GM18868 (cell line): ENCODE results near the gene KPTN.

Source experiments
- ATAC-seq: cut with Tn5 transposase; IDR thresholded peaks from one replicate; pipeline ENCODE4 v1.9.1; 2021; ENCODE audit warnings: mild to moderate bottlenecking, moderate library complexity; ENCODE audit not compliant: unreplicated experiment

Gene KPTN

GRCh38 chr19:47509170-47509847 lies 25.3 kb upstream of the KPTN start:
- ATAC-seq = no peak

- no peak for ATAC-seq
Measured at GRCh38 chr19:47508721-47509120, 24.7 kb upstream of the KPTN start.

GRCh38 chr19:47507924-47508553 lies 24.0 kb upstream of the KPTN start:
- ATAC-seq = no peak

GRCh38 chr19:47507012-47507411 lies 23.0 kb upstream of the KPTN start:
- ATAC-seq = no peak

GRCh38 chr19:47506459-47506858 lies 22.4 kb upstream of the KPTN start:
- ATAC-seq = no peak

- no peak for ATAC-seq
Measured at GRCh38 chr19:47505506-47505905, 21.5 kb upstream of the KPTN start.

GRCh38 chr19:47503826-47504150 lies 19.8 kb upstream of the KPTN start:
- no peak for ATAC-seq

GRCh38 chr19:47503130-47503825 lies 19.3 kb upstream of the KPTN start:
- no peak for ATAC-seq

GRCh38 chr19:47499863-47500830 lies 16.1 kb upstream of the KPTN start:
- ATAC-seq = no peak

- ATAC-seq = no peak
Measured at GRCh38 chr19:47499371-47499770, 15.4 kb upstream of the KPTN start.

- no peak for ATAC-seq
Measured at GRCh38 chr19:47498561-47498960, 14.5 kb upstream of the KPTN start.

GRCh38 chr19:47497821-47498520 lies 14.0 kb upstream of the KPTN start:
- no peak for ATAC-seq

- ATAC-seq = no peak
Measured at GRCh38 chr19:47497050-47497766, 13.2 kb upstream of the KPTN start.

GRCh38 chr19:47495478-47496372 lies 11.7 kb upstream of the KPTN start:
- ATAC-seq = no peak

GRCh38 chr19:47494729-47495128 lies 10.7 kb upstream of the KPTN start:
- ATAC-seq = no peak

- no peak for ATAC-seq
Measured at GRCh38 chr19:47494211-47494547, 10.2 kb upstream of the KPTN start.

- ATAC-seq = no peak
Measured at GRCh38 chr19:47493378-47494210, 9.6 kb upstream of the KPTN start.
